Left lung (tissue), 10 donors: ENCODE data around the gene ATP5PO. TPM values are rescaled to one million over a fixed set of nuclear protein-coding genes. Genes with fewer than 3 reads are reported as not detected.

Experiments used
- ATAC-seq: fragments of 200-7000 bp; cut with Tn5 transposase; one replicate; pipeline ENCODE4 v1.9.1; 2020; ENCODE audit warnings: moderate library complexity
- DNase-seq, 4 donors: peaks; one replicate each; pipeline ENCODE4 v3.0.0-alpha.2; 2013 to 2020
- H3K27ac ChIP-seq, 2 donors: fragments of 200-600 bp; sonication (generic) in 1 of 2; one replicate each; pipeline versions ENCODE4 v1.5.0 to v1.8.0; 2020 to 2021
- H3K27me3 ChIP-seq, 2 donors: fragments of 200-600 bp; sonication (generic) in 1 of 2; one replicate each; pipeline versions ENCODE4 v1.5.0 to v1.8.0; 2020 to 2021
- H3K36me3 ChIP-seq, 2 donors: fragments of 200-600 bp; sonication (generic) in 1 of 2; one replicate each; pipeline versions ENCODE4 v1.5.0 to v1.8.0; 2020 to 2021
- H3K4me1 ChIP-seq, 2 donors: fragments of 200-600 bp; one replicate each; pipeline ENCODE4 v1.8.0; 2021
- H3K4me3 ChIP-seq, 2 donors: fragments of 200-600 bp; sonication (generic) in 1 of 2; one replicate each; pipeline versions ENCODE4 v1.5.0 to v1.8.0; 2020 to 2021; ENCODE audit warnings: mild to moderate bottlenecking in 1 of 2
- H3K9me3 ChIP-seq, 2 donors: fragments of 200-600 bp; sonication (generic) in 1 of 2; one replicate each; pipeline versions ENCODE4 v1.5.0 to v1.8.0; 2020 to 2021
- intact Hi-C, 2 donors: fragments of 100-400 bp; cut with DNase I; formaldehyde crosslinking; loops; one replicate each; pipeline versions ENCODE4 v1.11.2 to v1.14.2; 2022
- polyA plus RNA-seq, 6 donors: library from polyadenylated mRNA; unstranded; fragments of 120-200 nt; gene quantifications; one replicate each; pipeline ENCODE4 v1.2.1, GENCODE V29; 2013; ENCODE audit not compliant: insufficient read length in 6 of 6
- total RNA-seq, 2 donors: library from RNA; stranded (reverse); fragmentation: NEBNext Ultra II Directional; extraction: Animal tissue kit (Norgen Biotek cat#: 25700); gene quantifications; one replicate each; pipeline ENCODE4 v1.2.1, GENCODE V29; 2021
- TF ChIP-seq, protein P1 (sequence below), 2 donors: fragments of 200-600 bp; sonication (generic) in 1 of 2; IDR thresholded peaks; one replicate each; pipeline versions ENCODE4 v1.5.0 to v1.8.0; 2021; ENCODE audit warnings: antibody characterized with exemption in 2 of 2
- donor health status: DM: no; HTN: yes; CAD: no.
- donor health status: DM: no; HTN: no; CAD: no.

The ATP5PO gene
- total and polyA plus RNA-seq, 8 donors, result 152 to 314 (median 279) TPM

GRCh38 chr21:33886321-33886720 lies 29.3 kb downstream of the ATP5PO start:
- intact Hi-C loops, result no loop called here
- H3K36me3 ChIP-seq, result no peaks in the 10 kb centered on the region
- H3K27me3 ChIP-seq, result no peaks in the 10 kb centered on the region
- no peak for DNase-seq
- H3K9me3 ChIP-seq, result no peaks in the 10 kb centered on the region
- no peaks in the 10 kb centered on the region for H3K4me1 ChIP-seq
- ATAC-seq, result no peak
- TF ChIP-seq, protein P1, sequence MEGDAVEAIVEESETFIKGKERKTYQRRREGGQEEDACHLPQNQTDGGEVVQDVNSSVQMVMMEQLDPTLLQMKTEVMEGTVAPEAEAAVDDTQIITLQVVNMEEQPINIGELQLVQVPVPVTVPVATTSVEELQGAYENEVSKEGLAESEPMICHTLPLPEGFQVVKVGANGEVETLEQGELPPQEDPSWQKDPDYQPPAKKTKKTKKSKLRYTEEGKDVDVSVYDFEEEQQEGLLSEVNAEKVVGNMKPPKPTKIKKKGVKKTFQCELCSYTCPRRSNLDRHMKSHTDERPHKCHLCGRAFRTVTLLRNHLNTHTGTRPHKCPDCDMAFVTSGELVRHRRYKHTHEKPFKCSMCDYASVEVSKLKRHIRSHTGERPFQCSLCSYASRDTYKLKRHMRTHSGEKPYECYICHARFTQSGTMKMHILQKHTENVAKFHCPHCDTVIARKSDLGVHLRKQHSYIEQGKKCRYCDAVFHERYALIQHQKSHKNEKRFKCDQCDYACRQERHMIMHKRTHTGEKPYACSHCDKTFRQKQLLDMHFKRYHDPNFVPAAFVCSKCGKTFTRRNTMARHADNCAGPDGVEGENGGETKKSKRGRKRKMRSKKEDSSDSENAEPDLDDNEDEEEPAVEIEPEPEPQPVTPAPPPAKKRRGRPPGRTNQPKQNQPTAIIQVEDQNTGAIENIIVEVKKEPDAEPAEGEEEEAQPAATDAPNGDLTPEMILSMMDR (IDR thresholded peaks at IDR 0.05), result no peak
- H3K4me3 ChIP-seq, result no peak overlapping the region
- no peak overlapping the region for H3K27ac ChIP-seq

- DNase-seq (no peak), ATAC-seq (no peak)
- Histone ChIP-seq H3K9me3 (no peaks in the 10 kb centered on the region), H3K36me3 (no peaks in the 10 kb centered on the region), H3K27ac (no peak overlapping the region), H3K4me1 (no peaks in the 10 kb centered on the region), H3K4me3 (no peak overlapping the region), H3K27me3 (no peaks in the 10 kb centered on the region)
- intact Hi-C loops, result no loop called here
- TF ChIP-seq, protein P1 (IDR thresholded peaks at IDR 0.05), result no peak
These were observed 30.5 kb downstream of the ATP5PO start for GRCh38 chr21:33885172-33885514.

DNA sequence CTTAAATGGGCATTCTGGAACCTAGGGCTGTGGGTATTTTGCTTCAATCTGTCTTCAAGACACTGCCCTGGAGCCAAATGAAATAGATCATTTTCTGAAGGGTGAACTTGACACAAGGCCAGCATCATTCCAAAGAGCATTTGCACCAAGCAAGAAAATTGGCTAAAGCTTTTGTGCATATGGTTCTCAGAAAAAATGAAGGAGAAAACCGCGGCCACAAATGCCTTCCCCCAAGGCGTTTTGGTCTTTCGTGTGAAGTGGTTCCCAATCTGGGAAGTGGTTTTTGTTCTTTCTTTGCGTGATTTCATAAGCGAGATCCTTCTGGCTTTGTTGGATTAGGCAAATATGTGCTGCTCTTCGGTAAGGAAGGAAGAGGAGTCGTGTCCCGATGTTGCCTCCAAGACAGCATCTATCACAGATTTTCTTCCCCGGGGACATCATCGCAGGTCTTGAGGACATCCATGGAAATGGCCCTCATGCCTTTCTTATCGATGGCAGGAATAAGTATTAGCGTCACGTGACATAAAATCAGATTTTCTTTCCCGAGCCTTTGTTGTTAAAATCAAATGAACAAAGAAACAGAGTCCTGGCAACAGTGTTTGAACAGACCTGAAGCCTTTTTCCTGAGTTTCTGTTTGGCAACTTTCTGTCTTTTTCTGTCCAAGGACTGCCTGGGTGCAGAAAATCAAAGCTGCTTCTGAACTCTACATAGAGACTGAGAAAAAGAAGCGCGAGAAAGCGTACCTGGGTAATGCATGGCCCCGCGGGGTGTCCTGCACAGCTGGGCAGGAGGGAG lies 31.0 kb downstream of the ATP5PO start:
- ATAC-seq (no peak), DNase-seq (no peak)
- Histone ChIP-seq H3K27ac (no peak overlapping the region), H3K4me3 (no peak overlapping the region), H3K36me3 (no peaks in the 10 kb centered on the region), H3K27me3 (no peaks in the 10 kb centered on the region), H3K9me3 (no peaks in the 10 kb centered on the region), H3K4me1 (no peaks in the 10 kb centered on the region)
- TF ChIP-seq, protein P1 (IDR thresholded peaks at IDR 0.05), result no peak
- intact Hi-C loops, result no loop called here

- no peak overlapping the region for H3K4me3 ChIP-seq
These were observed 32.5 kb downstream of the ATP5PO start for GRCh38 chr21:33883118-33883517.

DNA sequence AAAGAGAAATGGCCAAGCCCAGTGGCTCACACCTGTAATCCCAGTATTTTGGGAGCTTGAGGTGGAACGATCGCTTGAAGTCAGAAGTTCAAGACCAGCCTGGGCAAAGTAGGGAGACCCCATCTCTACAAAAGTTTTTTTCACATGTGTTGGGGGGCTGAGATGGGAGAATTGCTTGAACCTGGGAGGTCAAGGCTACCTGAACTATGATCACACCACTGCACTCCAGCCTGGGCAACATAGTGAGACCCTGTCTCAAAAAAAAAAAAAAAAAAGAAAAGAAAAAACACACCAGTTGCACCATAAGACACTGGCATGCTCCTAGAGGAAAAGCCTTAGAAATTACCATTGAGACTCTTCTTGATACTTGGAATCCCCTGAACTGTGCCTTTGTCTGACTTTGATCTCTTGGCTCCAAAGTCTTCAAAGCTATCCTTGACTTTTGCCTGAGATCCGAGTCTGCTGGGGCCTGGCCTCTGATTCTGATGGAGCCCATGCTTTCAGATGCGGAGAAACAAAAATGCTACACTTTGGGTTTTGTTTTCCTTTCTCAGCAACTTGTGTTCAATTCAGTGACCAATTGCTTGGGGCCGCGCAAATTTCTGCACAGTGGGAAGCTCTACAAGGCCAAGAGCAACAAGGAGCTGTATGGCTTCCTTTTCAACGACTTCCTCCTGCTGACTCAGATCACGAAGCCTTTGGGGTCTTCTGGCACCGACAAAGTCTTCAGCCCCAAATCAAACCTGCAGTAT lies 33.7 kb downstream of the ATP5PO start:
- ATAC-seq (no peak), DNase-seq (no peak)
- intact Hi-C loops, result no loop called here
- no peaks in the 10 kb centered on the region for H3K4me1 ChIP-seq
- H3K27ac ChIP-seq, result no peak overlapping the region
- H3K4me3 ChIP-seq, result no peak overlapping the region
- H3K27me3 ChIP-seq, result no peaks in the 10 kb centered on the region
- no peaks in the 10 kb centered on the region for H3K9me3 ChIP-seq
- no peaks in the 10 kb centered on the region for H3K36me3 ChIP-seq
- TF ChIP-seq, protein P1 (IDR thresholded peaks at IDR 0.05), result no peak

More at GRCh38 chr21:33883118-33883517, 32.5 kb downstream of the ATP5PO start:
- Histone ChIP-seq H3K36me3 (no peaks in the 10 kb centered on the region), H3K4me1 (no peaks in the 10 kb centered on the region), H3K9me3 (no peaks in the 10 kb centered on the region), H3K27me3 (no peaks in the 10 kb centered on the region), H3K27ac (no peak overlapping the region)
- ATAC-seq (no peak), DNase-seq (no peak)
- TF ChIP-seq, protein P1 (IDR thresholded peaks at IDR 0.05), result no peak
- intact Hi-C loops, result no loop called here
